Melanocyte of skin (primary cell): Measurements from ENCODE around the gene SPIC. TPM values are rescaled to one million over a fixed set of nuclear protein-coding genes. Genes with fewer than 3 reads are reported as not detected.

ENCODE experiments used
- small RNA-seq, 2 donors: library from RNA; depleted of rRNA; stranded (forward); fragments of <200 nt; gene quantifications; one replicate each; pipeline ENCODE3, GENCODE V24; 2012
- total RNA-seq, 2 donors: library from RNA; depleted of rRNA; stranded (reverse); fragments of >200 nt; gene quantifications; 2 replicates each; pipeline ENCODE4 v1.2.3, GENCODE V29; 2012

SPIC gene
- total RNA-seq = not detected

GRCh38 chr12:101474711-101475386 lies at the start of gene SPIC:
Gene SPIC, plus strand, starts transcription at chr12:101475336. Its CDS starts 1,569 bp downstream, at chr12:101476905.

Small RNAs within 50 kb of the gene (small RNA-seq; reads per million reads assigned to genes)
- gene RF00019 (0 reads per million in 2 donors), gene RNA5SP367 (0 reads per million in 2 donors), gene RNU5E-5P (0 reads per million in 2 donors)

Other genes starting within 250 kb of the SPIC start
- gene UTP20, start 195.2 kb upstream of the SPIC start, total RNA-seq = 10 to 100 TPM; 24.8 to 47.6 TPM
- gene ARL1, start 67.6 kb upstream of the SPIC start, total RNA-seq = 10 to 100 TPM; 39.9 to 57.6 TPM
- not detected for gene MYBPC1, start 119.6 kb downstream of the SPIC start, total RNA-seq
- 10 to 100 TPM; 43.0 to 62.6 TPM for gene CHPT1, start 222.3 kb downstream of the SPIC start, total RNA-seq